DND-41 (cell line): ENCODE data around the gene TRIM22.
"Not testable (repeated sequence)": the region's sequence is repeated elsewhere in the genome, so short reads cannot be mapped to it uniquely, and the experiment has no call there.

Experiments
- ATAC-seq: fragments of 200-7000 bp; cut with Tn5 transposase; 3 replicates; pipeline ENCODE4 v1.9.1; 2021; ENCODE audit warnings: low read depth; ENCODE audit not compliant: insufficient read depth
- DNase-seq: peaks from one replicate; pipeline ENCODE4 v3.0.0-alpha.2; 2020
- H2AFZ ChIP-seq: 2 replicates; pipeline ENCODE4 v1.6.0; 2012; ENCODE audit warnings: low read depth, low read length
- H3K27ac ChIP-seq: 2 replicates; pipeline ENCODE4 v1.5.1; 2012; ENCODE audit warnings: low read length, inconsistent platforms
- H3K27me3 ChIP-seq: fragments of 200-600 bp; sonication (generic); 2 replicates; pipeline ENCODE4 v1.6.0; 2012; ENCODE audit warnings: low read length, mild to moderate bottlenecking, inconsistent platforms; ENCODE audit not compliant: insufficient read depth, poor library complexity
- H3K36me3 ChIP-seq: 2 replicates; pipeline ENCODE4 v1.5.1; 2012; ENCODE audit warnings: low read length, inconsistent platforms; ENCODE audit not compliant: insufficient read depth
- H3K4me1 ChIP-seq: 2 replicates; pipeline ENCODE4 v1.5.1; 2012; ENCODE audit warnings: mild to moderate bottlenecking, low read length; ENCODE audit not compliant: insufficient read depth
- H3K4me2 ChIP-seq: 2 replicates; pipeline ENCODE4 v1.6.0; 2012; ENCODE audit warnings: mild to moderate bottlenecking, moderate library complexity, low read length, inconsistent platforms; ENCODE audit not compliant: insufficient read depth
- H3K4me3 ChIP-seq, 2 experiments: fragments of 200-600 bp in 1 of 2; shearing (Covaris generic) in 1 of 2; 2 replicates each; pipeline ENCODE4 v1.5.1; 2012 to 2016; ENCODE audit warnings: inconsistent platforms in 2 of 2, low read length in 2 of 2, mild to moderate bottlenecking in 2 of 2, low read depth in 1 of 2, moderate library complexity in 1 of 2
- H3K79me2 ChIP-seq: 2 replicates; pipeline ENCODE4 v1.6.0; 2012; ENCODE audit warnings: low read length, inconsistent platforms; ENCODE audit not compliant: insufficient read depth
- H3K9ac ChIP-seq: 2 replicates; pipeline ENCODE4 v1.6.0; 2012; ENCODE audit warnings: low read depth, mild to moderate bottlenecking, inconsistent platforms, low read length, moderate library complexity
- H3K9me3 ChIP-seq: 2 replicates; pipeline ENCODE4 v1.5.1; 2012; ENCODE audit warnings: low read length, moderate library complexity, mild to moderate bottlenecking, inconsistent platforms; ENCODE audit not compliant: insufficient read depth, severe bottlenecking
- H4K20me1 ChIP-seq: 2 replicates; pipeline ENCODE4 v1.6.0; 2012; ENCODE audit warnings: low read length; ENCODE audit not compliant: insufficient read depth
- CTCF ChIP-seq: IDR thresholded peaks from 2 replicates; pipeline ENCODE4 v1.5.1; 2012; ENCODE audit warnings: borderline replicate concordance, low read length, moderate library complexity, mild to moderate bottlenecking; ENCODE audit not compliant: poor library complexity, severe bottlenecking; ENCODE audit errors: extremely low read depth
- EZH2 ChIP-seq: IDR thresholded peaks from 3 replicates; pipeline ENCODE4 v1.6.1; 2012; ENCODE audit warnings: borderline replicate concordance, low read depth, mild to moderate bottlenecking, moderate library complexity, low read length, inconsistent platforms; ENCODE audit not compliant: severe bottlenecking

TRIM22 gene

GRCh38 chr11:5712507-5712906 lies 22.9 kb downstream of the TRIM22 start:
- Histone ChIP-seq H4K20me1 (no peaks in the 10 kb centered on the region), H3K36me3 (peaks cover 20% of the 10 kb centered on the region; the same call in 1 of the 2 replicates), H2AFZ (no peak overlapping the region), H3K4me3 (no peak overlapping the region), H3K4me2 (no peak overlapping the region), H3K27ac (no peak overlapping the region), H3K79me2 (no peaks in the 10 kb centered on the region), H3K9ac (no peak overlapping the region), H3K4me1 (no peaks in the 10 kb centered on the region), H3K27me3 (no peaks in the 10 kb centered on the region), H3K9me3 (no peaks in the 10 kb centered on the region)
- ATAC-seq: 0 out of 3 replicates have a peak, but pooled peaks have one; percentile 44
- DNase-seq: no peak
- TF ChIP-seq CTCF: peak; percentile 61
- TF ChIP-seq EZH2: no peak

DNA sequence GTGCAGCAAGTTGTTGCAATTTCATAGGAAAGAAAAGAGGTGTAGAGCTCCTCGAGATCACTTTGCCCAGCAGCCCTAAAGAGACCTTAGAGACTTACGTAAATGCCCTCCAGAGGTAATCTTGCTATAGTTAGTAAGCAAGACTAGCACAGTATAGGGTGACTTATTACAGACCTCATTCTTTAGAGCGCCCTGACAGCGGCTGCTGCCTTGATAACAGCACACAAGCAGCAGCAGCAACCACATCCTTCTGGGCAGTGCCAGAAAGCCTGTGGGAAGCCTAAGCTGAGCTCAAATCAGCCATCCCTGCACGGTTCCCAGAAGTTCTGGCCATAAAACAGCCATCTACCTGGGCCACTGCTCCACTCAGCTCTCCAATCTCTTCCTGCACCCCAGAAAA lies 24.1 kb downstream of the TRIM22 start:
- Histone ChIP-seq H3K9me3 (no peaks in the 10 kb centered on the region), H3K79me2 (no peaks in the 10 kb centered on the region), H4K20me1 (no peaks in the 10 kb centered on the region), H3K4me3 (no peak overlapping the region), H3K27me3 (no peaks in the 10 kb centered on the region), H3K4me1 (no peaks in the 10 kb centered on the region), H2AFZ (no peak overlapping the region), H3K9ac (no peak overlapping the region), H3K27ac (no peak overlapping the region), H3K36me3 (peaks cover 9% of the 10 kb centered on the region; the same call in 1 of the 2 replicates), H3K4me2 (no peak overlapping the region)
- peak; percentile 42; the same call in 1 of the 3 replicates for ATAC-seq
- TF ChIP-seq CTCF: no peak
- no peak for TF ChIP-seq EZH2
- no peak for DNase-seq

DNA sequence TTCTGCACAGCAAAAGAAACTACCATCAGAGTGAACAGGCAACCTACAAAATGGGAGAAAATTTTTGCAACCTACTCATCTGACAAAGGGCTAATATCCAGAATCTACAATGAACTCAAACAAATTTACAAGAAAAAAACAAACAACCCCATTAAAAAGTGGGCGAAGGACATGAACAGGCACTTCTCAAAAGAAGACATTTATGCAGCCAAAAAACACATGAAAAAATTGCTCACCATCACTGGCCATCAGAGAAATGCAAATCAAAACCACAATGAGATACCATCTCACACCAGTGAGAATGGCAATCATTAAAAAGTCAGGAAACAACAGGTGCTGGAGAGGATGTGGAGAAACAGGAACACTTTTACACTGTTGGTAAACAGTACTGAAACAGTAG lies 26.9 kb downstream of the TRIM22 start:
- not testable (repeated sequence) for DNase-seq, H3K4me3 ChIP-seq, H3K9ac ChIP-seq, H3K27me3 ChIP-seq, H3K79me2 ChIP-seq, H2AFZ ChIP-seq, H3K4me1 ChIP-seq, H3K4me2 ChIP-seq, H4K20me1 ChIP-seq, H3K36me3 ChIP-seq, ATAC-seq, H3K9me3 ChIP-seq, H3K27ac ChIP-seq

DNA sequence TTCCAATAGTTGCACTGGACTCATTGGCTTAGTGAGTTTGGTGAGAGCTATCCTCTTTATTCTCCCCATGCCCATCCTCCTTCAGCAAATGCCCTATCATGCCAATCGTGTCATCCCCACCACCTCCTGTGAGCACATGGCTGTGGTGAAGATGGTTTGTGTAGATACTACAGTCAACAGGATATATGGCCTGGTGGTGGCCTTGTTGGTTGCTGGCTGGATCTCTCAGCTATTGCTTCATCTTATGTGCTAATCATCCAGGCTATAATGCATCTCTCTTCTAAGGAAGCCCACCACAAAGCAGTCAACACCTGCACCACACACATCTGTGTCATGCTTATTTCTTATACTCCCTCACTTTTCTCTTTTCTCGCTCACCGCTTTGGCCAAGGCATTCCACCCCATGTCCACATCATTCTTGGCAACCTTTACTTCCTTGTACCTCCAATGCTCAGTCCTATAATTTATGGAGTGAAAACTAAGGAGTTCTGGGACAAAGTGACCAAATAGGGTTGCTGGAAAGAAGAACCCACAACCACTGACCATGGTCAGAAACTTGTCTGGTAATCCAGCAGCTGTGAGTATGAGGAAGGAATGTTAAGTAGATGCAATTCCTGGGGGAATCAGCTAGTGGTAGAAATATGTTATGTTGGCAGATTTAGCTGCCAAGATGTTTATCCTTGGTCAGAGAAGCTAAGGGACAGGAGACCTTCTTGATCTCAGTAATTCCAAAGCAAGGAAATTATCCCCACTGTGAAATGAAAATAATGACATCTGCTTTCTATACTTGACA lies 30.3 kb downstream of the TRIM22 start:
- Histone ChIP-seq H3K27ac (no peak overlapping the region), H3K9ac (no peak overlapping the region), H3K27me3 (no peaks in the 10 kb centered on the region), H3K4me3 (no peak overlapping the region), H3K9me3 (no peaks in the 10 kb centered on the region), H3K79me2 (no peaks in the 10 kb centered on the region), H3K4me2 (no peak overlapping the region; the same call in 1 of the 2 replicates), H4K20me1 (no peaks in the 10 kb centered on the region), H2AFZ (no peak overlapping the region), H3K36me3 (no peaks in the 10 kb centered on the region), H3K4me1 (no peaks in the 10 kb centered on the region)
- peak; percentile 10 for DNase-seq
- no peak for TF ChIP-seq EZH2
- no peak for TF ChIP-seq CTCF
- ATAC-seq: peak; percentile 68
